GM18499 (cell line): ENCODE data around the gene NCAM1.

Source experiments
- ATAC-seq: cut with Tn5 transposase; IDR thresholded peaks from one replicate; pipeline ENCODE4 v1.9.1; 2021; ENCODE audit warnings: moderate number of reproducible peaks; ENCODE audit not compliant: insufficient read depth, unreplicated experiment

Gene NCAM1

GRCh38 chr11:112967082-112967481 lies 5.9 kb downstream of the NCAM1 start:
- no peak for ATAC-seq

GRCh38 chr11:112968941-112969713 lies 7.9 kb downstream of the NCAM1 start:
- ATAC-seq = no peak

GRCh38 chr11:112971195-112971594 lies 10.0 kb downstream of the NCAM1 start:
- no peak for ATAC-seq

GRCh38 chr11:112971827-112972226 lies 10.6 kb downstream of the NCAM1 start:
- ATAC-seq = no peak

- no peak for ATAC-seq
Observed at GRCh38 chr11:112972399-112973145, 11.4 kb downstream of the NCAM1 start.

GRCh38 chr11:112975051-112975450 lies 13.8 kb downstream of the NCAM1 start:
- ATAC-seq = no peak

- no peak for ATAC-seq
Observed at GRCh38 chr11:112975493-112975892, 14.3 kb downstream of the NCAM1 start.

GRCh38 chr11:112977755-112978154 lies 16.5 kb downstream of the NCAM1 start:
- no peak for ATAC-seq

- no peak for ATAC-seq
Observed at GRCh38 chr11:112983887-112984286, 22.7 kb downstream of the NCAM1 start.

- ATAC-seq = no peak
Observed at GRCh38 chr11:112989198-112989597, 28.0 kb downstream of the NCAM1 start.

GRCh38 chr11:112993808-112994207 lies 32.6 kb downstream of the NCAM1 start:
- no peak for ATAC-seq

- no peak for ATAC-seq
Observed at GRCh38 chr11:112995423-112996090, 34.3 kb downstream of the NCAM1 start.

GRCh38 chr11:112996994-112997393 lies 35.8 kb downstream of the NCAM1 start:
- no peak for ATAC-seq

GRCh38 chr11:112997857-112998466 lies 36.7 kb downstream of the NCAM1 start:
- ATAC-seq = no peak

- ATAC-seq = no peak
Observed at GRCh38 chr11:112999520-112999919, 38.3 kb downstream of the NCAM1 start.

GRCh38 chr11:113001709-113002108 lies 40.5 kb downstream of the NCAM1 start:
- ATAC-seq = no peak

- no peak for ATAC-seq
Observed at GRCh38 chr11:113006896-113007445, 45.8 kb downstream of the NCAM1 start.

- ATAC-seq = no peak
Observed at GRCh38 chr11:113014262-113015097, 53.3 kb downstream of the NCAM1 start.

- ATAC-seq = no peak
Observed at GRCh38 chr11:113015098-113015455, 53.9 kb downstream of the NCAM1 start.

- ATAC-seq = no peak
Observed at GRCh38 chr11:113016905-113017304, 55.7 kb downstream of the NCAM1 start.
